ENCODE results near the gene SCUBE1.

DNA sequence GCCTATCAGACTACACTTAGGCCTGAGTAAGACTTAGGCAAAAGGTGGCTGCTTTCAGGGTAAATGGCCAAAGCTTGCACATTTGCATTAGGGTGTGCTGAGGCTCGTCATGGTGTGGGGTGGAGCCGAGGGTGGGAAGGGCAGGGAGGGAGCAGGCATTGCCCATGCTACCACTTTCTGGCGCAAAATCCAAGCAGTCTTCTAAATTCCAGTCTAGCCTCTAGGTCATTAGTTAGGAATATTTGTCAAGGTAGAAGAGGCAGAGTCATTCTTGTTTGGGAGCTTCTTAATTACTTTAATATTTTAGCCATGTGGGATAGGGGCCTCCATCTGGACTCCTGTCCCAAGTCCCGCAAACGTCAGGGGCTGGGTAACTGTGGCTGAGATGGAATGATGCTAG is 28.6 kb downstream of the SCUBE1 start:
- TF ChIP-seq, protein P1, sequence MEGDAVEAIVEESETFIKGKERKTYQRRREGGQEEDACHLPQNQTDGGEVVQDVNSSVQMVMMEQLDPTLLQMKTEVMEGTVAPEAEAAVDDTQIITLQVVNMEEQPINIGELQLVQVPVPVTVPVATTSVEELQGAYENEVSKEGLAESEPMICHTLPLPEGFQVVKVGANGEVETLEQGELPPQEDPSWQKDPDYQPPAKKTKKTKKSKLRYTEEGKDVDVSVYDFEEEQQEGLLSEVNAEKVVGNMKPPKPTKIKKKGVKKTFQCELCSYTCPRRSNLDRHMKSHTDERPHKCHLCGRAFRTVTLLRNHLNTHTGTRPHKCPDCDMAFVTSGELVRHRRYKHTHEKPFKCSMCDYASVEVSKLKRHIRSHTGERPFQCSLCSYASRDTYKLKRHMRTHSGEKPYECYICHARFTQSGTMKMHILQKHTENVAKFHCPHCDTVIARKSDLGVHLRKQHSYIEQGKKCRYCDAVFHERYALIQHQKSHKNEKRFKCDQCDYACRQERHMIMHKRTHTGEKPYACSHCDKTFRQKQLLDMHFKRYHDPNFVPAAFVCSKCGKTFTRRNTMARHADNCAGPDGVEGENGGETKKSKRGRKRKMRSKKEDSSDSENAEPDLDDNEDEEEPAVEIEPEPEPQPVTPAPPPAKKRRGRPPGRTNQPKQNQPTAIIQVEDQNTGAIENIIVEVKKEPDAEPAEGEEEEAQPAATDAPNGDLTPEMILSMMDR (conservative IDR thresholded peaks at IDR 0.05; ENCODE audit: low read length) = no peak
- no peak for TF ChIP-seq EZH2phosphoT487 (IDR thresholded peaks at IDR 0.05; ENCODE audit: borderline replicate concordance, low read depth, low read length)
